GDM1 (cell line): ENCODE data around the gene UNC13D.

Experiments
- DNase-seq: peaks from one replicate; lab custom pipeline; 2025; lab: John Stamatoyannopoulos, UW

UNC13D gene

GRCh38 chr17:75834279-75834920 lies 9.8 kb downstream of the UNC13D start:
- no peak for DNase-seq

- no peak for DNase-seq
These were observed 11.4 kb downstream of the UNC13D start for GRCh38 chr17:75832652-75833400.

GRCh38 chr17:75832164-75832651 lies 12.0 kb downstream of the UNC13D start:
- no peak for DNase-seq

- no peak for DNase-seq
These were observed 13.1 kb downstream of the UNC13D start for GRCh38 chr17:75831032-75831571.

GRCh38 chr17:75830164-75831031 lies 13.8 kb downstream of the UNC13D start:
- no peak for DNase-seq

GRCh38 chr17:75829747-75830146 lies 14.5 kb downstream of the UNC13D start:
- no peak for DNase-seq

GRCh38 chr17:75828741-75829140 lies 15.5 kb downstream of the UNC13D start:
- no peak for DNase-seq

- DNase-seq = no peak
These were observed 16.2 kb downstream of the UNC13D start for GRCh38 chr17:75828076-75828400.

- no peak for DNase-seq
These were observed 16.7 kb downstream of the UNC13D start for GRCh38 chr17:75827308-75828075.

- DNase-seq = no peak
These were observed 17.5 kb downstream of the UNC13D start for GRCh38 chr17:75826561-75827307.

GRCh38 chr17:75825748-75826370 lies 18.3 kb downstream of the UNC13D start:
- DNase-seq = no peak

GRCh38 chr17:75825149-75825552 lies 19.1 kb downstream of the UNC13D start:
- no peak for DNase-seq

- DNase-seq = no peak
These were observed 19.5 kb downstream of the UNC13D start for GRCh38 chr17:75824666-75825065.

GRCh38 chr17:75824050-75824552 lies 20.1 kb downstream of the UNC13D start:
- DNase-seq = no peak

GRCh38 chr17:75823257-75824041 lies 20.8 kb downstream of the UNC13D start:
- DNase-seq = no peak

GRCh38 chr17:75822800-75823166 lies 21.4 kb downstream of the UNC13D start:
- DNase-seq = no peak

- DNase-seq = no peak
These were observed 21.9 kb downstream of the UNC13D start for GRCh38 chr17:75822119-75822799.

- no peak for DNase-seq
These were observed 22.7 kb downstream of the UNC13D start for GRCh38 chr17:75821552-75821951.
